Measurements from ENCODE around the gene TRDMT1.

Gene TRDMT1

GRCh38 chr10:17229967-17230682 lies 28.7 kb upstream of the TRDMT1 start:
- peak; percentile 7 for DNase-seq

- no peak for DNase-seq
Measured at GRCh38 chr10:17229717-17229966, 28.2 kb upstream of the TRDMT1 start.

GRCh38 chr10:17229016-17229716 lies 27.7 kb upstream of the TRDMT1 start:
- no peak for DNase-seq

GRCh38 chr10:17228091-17229015 lies 26.9 kb upstream of the TRDMT1 start, which contains the start of gene VIM:
Gene VIM (plus strand): TSS chr10:17228241. CDS start chr10:17229423, 1,182 bp downstream.
- no peak for DNase-seq

DNA sequence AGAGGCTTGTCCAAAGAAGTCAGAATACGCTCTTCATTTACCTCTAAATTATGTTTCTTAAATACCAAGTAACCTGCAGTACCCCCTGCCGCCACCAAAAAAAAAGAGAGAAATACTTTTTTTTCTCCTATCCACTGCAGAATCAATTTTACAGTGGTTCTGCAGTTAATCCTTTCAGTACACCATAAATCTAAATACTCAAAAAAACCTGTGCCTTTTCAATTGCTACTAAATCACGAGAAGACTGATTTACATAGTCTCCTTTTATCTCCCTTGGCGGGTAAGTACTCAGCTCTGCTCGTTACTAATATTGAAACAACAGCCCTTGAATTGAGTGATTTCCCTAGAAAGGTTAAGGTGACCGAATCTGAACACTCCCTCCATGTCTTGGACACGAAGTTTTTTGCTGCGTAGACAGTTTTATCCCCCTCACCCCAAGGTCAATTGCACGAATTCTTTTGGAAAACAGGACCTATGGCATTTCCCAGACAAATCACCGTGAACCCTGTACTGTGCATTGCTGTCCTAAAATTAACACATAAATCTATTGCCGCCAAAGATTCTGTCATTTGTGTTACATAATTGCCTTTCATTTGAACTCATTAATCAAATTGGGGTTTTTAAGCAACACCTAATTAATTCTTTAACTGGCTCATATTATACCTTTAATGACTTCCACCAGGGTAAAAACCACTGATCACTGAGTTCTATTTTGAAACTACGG lies 26.1 kb upstream of the TRDMT1 start:
- DNase-seq, result no peak

DNA sequence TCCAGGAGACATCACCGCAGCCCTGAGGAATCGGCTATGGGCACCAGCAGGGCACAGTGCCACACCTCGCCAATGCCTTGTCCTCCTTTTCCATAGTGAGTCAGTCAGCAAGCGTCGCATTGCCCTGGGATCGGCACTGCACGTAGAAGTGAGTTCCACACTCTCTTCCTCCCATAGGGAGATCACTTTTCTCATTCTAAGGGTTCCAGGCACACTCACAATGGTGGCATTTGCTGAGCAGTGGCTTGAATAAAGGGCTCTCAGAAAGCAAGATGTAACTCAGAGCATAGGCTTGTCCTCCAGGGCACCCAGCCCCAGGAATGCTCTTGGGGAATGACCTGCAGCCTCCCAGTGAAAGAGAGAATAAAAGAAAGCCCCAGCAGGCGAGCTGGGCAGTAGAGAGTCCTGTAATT lies 25.4 kb upstream of the TRDMT1 start:
- no peak for DNase-seq

DNA sequence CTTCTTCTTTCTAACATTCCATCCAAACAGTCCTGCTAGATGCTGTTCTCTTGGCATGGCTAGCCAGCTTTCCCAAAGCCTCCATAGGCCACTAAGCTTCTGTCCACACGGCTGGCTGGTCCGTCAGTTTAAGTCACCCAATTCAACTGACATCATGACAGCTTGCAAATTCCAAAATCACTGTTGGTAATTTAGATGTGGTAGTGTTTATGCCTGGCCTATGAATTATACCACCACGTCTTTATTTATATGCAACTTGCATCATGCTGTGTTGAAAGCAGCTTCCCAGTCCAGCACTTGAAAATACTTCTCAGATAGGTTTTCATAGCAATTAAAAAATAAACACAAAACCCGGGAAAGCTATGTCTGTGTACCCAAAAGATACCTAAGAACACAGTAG lies 24.3 kb upstream of the TRDMT1 start:
- no peak for DNase-seq

DNA sequence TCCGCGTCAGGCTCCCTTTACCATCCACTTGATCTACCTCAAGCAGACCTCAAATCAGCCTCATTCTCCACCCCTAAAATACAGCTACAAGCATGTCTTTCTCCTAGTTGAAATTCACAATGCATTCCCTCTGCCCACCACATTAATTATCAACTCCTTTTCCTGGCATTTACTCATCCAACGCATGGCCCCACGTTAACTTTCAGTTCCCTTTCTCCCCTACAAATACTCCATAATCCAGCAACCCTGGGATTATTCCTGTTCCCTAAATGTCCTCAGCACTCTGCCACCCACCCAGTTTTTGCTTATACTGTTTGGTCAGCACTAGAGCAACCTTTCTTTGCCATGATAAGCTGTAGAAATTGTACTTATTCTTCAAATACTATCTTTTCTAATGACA lies 20.9 kb upstream of the TRDMT1 start:
- no peak for DNase-seq

- DNase-seq, result no peak
Measured at GRCh38 chr10:17220652-17221100, 19.2 kb upstream of the TRDMT1 start.

DNA sequence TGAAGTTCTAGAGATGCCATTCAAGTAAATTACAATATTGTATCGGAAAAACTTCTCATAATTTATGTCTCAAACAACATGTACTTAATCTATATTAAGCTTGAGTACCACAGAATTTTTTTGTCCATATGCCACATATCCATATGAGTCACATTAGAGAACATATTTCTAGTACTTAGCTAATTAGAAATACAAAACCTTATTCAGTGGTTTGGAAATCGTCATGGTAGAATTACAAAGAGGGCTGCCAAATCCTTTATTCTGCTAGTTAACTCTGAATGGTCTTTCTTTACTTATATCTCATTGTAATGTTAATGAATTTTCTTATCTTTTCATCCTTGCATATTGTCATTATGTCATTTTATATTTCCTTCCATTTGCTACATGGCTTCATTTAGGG lies 17.6 kb upstream of the TRDMT1 start:
- no peak for DNase-seq

DNA sequence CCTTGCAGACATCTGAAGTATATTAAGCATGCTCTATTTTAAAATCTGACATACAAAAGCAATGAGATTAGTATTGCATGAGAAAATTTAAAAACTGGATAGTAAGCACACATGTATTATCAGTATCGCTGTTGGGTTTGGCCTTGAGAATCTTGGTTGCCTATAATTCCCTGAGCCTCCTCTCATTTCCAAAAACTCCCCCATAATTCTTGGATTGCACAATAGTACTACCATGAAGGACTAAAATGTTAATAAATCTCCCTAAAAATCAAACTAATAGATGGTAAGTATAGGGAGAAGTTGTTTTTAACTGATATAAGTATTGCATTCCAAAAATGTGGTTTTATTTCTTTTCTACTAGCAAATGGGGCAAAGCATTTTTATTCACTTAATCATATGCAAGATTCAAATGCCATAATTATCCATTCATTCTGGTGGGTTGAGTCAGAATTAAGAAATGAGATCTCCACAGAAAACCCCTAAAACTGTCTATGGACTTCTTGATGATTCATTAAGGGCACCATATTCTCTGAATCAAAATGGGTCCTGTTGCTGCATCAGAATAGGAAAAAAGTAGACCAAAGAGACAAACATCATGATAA lies 16.3 kb upstream of the TRDMT1 start:
- no peak for DNase-seq

GRCh38 chr10:17216901-17217395 lies 15.5 kb upstream of the TRDMT1 start:
- no peak for DNase-seq

GRCh38 chr10:17216217-17216900 lies 14.9 kb upstream of the TRDMT1 start:
- DNase-seq, result no peak

- DNase-seq, result no peak
Measured at GRCh38 chr10:17215782-17216122, 14.3 kb upstream of the TRDMT1 start.

GRCh38 chr10:17214971-17215781 lies 13.7 kb upstream of the TRDMT1 start:
- no peak for DNase-seq

- DNase-seq, result no peak
Measured at GRCh38 chr10:17214526-17214925, 13.1 kb upstream of the TRDMT1 start.

GRCh38 chr10:17213646-17214349 lies 12.3 kb upstream of the TRDMT1 start:
- DNase-seq, result no peak

- DNase-seq, result no peak
Measured at GRCh38 chr10:17212802-17213221, 11.3 kb upstream of the TRDMT1 start.

DNA sequence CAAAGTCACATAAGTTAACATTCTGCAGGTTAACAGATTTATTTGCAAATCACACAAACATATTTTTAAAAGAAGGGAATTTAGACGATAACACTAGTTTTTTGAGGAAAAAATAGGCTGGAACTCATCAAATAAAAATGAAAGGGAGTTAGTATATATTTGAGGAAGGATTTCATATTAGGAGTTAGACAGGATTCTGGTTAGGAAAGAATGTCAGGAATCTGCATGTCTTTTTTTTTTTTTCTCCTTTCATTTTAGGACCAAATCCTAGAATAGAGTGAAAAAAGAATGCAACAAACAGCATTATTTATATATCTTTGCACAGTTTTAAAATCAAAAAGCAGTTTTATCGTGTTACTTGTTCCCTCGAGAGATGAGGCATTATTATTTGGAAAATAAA lies 8.9 kb upstream of the TRDMT1 start:
- no peak for DNase-seq

- DNase-seq, result no peak
Measured at GRCh38 chr10:17209881-17210280, 8.4 kb upstream of the TRDMT1 start.

Data from NCI-H1417 treated with DMSO at 0.1 percent for 48 hours (cell line).